Activated B cell treated with CpG ODN at 0.5 μM for 24 hours (primary cell): ENCODE measurements around the gene ZFP1. TPM values are rescaled to one million over a fixed set of nuclear protein-coding genes. Genes with fewer than 3 reads are reported as not detected.

ENCODE experiments used
- ATAC-seq: fragments of 200-7000 bp; cut with Tn5 transposase; one replicate; pipeline ENCODE4 v1.10.0; 2021; ENCODE audit warnings: low read depth, mild to moderate bottlenecking, moderate library complexity
- CTCF ChIA-PET: fragments of 350-600 bp; sonication (Branson Sonifier 250); formaldehyde crosslinking; loops from one replicate; lab custom pipeline; 2021; ENCODE audit warnings: antibody characterized with exemption; lab: Charles Lee
- POLR2A ChIA-PET: fragments of 350-600 bp; sonication (Branson Sonifier 250); formaldehyde crosslinking; loops from one replicate; lab custom pipeline; 2021; ENCODE audit warnings: antibody characterized with exemption; lab: Charles Lee
- DNase-seq: peaks from one replicate; pipeline ENCODE4 v3.0.0; 2022
- H3K27ac Mint-ChIP-seq: one replicate; pipeline ENCODE4 v1.8.0; 2020; ENCODE audit warnings: mixed read lengths
- H3K27me3 Mint-ChIP-seq: one replicate; pipeline ENCODE4 v1.8.0; 2021; ENCODE audit warnings: mixed read lengths
- H3K36me3 Mint-ChIP-seq: one replicate; pipeline ENCODE4 v1.8.0; 2021; ENCODE audit warnings: low read depth, mixed read lengths
- H3K4me1 Mint-ChIP-seq: one replicate; pipeline ENCODE4 v1.8.0; 2021; ENCODE audit warnings: mixed read lengths
- H3K4me3 Mint-ChIP-seq: one replicate; pipeline ENCODE4 v1.8.0; 2020; ENCODE audit warnings: mild to moderate bottlenecking, mixed read lengths
- H3K9me3 Mint-ChIP-seq: one replicate; pipeline ENCODE4 v1.8.0; 2020; ENCODE audit warnings: mixed read lengths
- intact Hi-C: fragments of 100-400 bp; cut with micrococcal nuclease; formaldehyde crosslinking; loops from one replicate; pipeline ENCODE4 v1.15.1; 2024
- total RNA-seq: library from RNA; stranded (reverse); gene quantifications from 2 replicates; pipeline ENCODE4 v1.2.3, GENCODE V29; 2022
- TF ChIP-seq, protein P1 (sequence below): fragments of 200-600 bp; IDR thresholded peaks from one replicate; pipeline ENCODE4 v1.8.0; 2022; ENCODE audit warnings: antibody characterized with exemption, mild to moderate bottlenecking

ZFP1 gene
- total RNA-seq, 1 donor from 2014 or later = 15.4 TPM

DNA sequence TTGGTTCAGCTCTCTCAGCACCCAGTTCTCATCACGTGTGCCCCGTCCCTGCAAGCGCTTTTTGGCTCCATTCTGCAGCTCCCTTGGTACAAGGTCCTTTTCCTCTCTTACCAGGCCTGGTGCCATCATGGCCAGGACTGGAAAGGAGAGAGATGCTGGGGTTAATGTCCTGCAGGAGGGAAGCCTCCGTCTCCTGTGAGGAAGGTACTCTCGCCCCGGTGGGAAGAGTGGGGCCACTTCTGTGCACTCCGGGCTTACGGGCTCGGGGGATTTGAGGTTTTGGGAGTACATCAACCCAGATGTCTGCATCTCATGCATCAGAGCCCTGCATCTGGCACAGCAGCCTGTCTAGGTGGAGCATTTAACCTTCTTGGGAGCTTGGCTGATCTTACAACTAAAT lies 48.5 kb downstream of the ZFP1 start:
- peaks cover 12% of the 10 kb centered on the region for H3K4me1 Mint-ChIP-seq
- no peaks in the 10 kb centered on the region for H3K9me3 Mint-ChIP-seq
- DNase-seq (no peak), ATAC-seq (no peak)
- intact Hi-C loops = loop anchor here (5.0 kb wide), 1 partner anchor 35 kb away; no protein-coding TSS in a partner anchor
- peaks cover 33% of the 10 kb centered on the region for H3K27me3 Mint-ChIP-seq
- ChIA-PET CTCF (interaction anchor here (1.2 to 6.3 kb wide), 5 partner anchors 37 to 269 kb away, joined by 3 to 54 read pairs (median 4); no protein-coding TSS in a partner anchor), POLR2A (no interaction called here)
- H3K36me3 Mint-ChIP-seq = no peaks in the 10 kb centered on the region
- TF ChIP-seq, protein P1, sequence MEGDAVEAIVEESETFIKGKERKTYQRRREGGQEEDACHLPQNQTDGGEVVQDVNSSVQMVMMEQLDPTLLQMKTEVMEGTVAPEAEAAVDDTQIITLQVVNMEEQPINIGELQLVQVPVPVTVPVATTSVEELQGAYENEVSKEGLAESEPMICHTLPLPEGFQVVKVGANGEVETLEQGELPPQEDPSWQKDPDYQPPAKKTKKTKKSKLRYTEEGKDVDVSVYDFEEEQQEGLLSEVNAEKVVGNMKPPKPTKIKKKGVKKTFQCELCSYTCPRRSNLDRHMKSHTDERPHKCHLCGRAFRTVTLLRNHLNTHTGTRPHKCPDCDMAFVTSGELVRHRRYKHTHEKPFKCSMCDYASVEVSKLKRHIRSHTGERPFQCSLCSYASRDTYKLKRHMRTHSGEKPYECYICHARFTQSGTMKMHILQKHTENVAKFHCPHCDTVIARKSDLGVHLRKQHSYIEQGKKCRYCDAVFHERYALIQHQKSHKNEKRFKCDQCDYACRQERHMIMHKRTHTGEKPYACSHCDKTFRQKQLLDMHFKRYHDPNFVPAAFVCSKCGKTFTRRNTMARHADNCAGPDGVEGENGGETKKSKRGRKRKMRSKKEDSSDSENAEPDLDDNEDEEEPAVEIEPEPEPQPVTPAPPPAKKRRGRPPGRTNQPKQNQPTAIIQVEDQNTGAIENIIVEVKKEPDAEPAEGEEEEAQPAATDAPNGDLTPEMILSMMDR = no peak
- H3K27ac Mint-ChIP-seq = no peak overlapping the region
- H3K4me3 Mint-ChIP-seq = no peak overlapping the region

DNA sequence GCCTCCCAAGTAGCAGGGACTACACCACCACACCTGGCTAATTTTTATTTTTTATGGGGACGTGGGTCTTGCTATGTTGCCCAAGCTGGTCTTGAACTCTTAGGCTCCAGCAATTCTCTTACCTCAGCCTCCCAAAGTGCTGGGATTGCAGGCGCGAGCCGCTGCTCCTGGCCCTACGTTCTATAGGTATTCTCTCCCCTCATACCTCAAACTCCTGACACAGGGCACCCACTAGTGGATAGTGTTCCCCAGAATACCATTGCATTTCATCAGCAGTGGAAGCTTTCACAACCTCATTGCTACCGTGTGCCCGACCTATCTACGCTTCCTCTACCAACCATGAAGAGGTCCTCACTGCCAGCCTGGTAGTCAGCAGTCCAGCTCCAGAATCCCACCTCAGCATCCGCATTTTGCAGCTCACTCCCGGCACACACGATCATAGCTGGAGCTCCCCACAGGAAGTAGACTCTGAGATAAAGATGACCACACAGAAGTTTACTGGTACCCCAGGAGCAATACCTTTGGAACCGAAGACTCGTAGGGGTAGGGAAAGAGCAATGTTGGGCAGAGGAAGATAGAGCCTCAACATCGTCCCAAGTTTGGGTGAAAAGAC lies 49.3 kb downstream of the ZFP1 start:
- POLR2A ChIA-PET = interaction anchor here (0.6 kb wide), 1 partner anchor 36 kb away, joined by 3 read pairs; no protein-coding TSS in a partner anchor
- TF ChIP-seq, protein P1 = no peak
- Mint-ChIP-seq H3K36me3 (no peaks in the 10 kb centered on the region), H3K27me3 (peaks cover 36% of the 10 kb centered on the region), H3K9me3 (no peaks in the 10 kb centered on the region), H3K4me1 (peaks cover 14% of the 10 kb centered on the region), H3K27ac (no peak overlapping the region), H3K4me3 (no peak overlapping the region)
- intact Hi-C loops = loop anchor here (2.0 to 5.0 kb wide), 2 partner anchors 35 to 451 kb away; no protein-coding TSS in a partner anchor
- CTCF ChIA-PET = interaction anchor here (0.6 to 6.3 kb wide), 9 partner anchors 23 to 566 kb away, joined by 3 to 54 read pairs (median 4); no protein-coding TSS in a partner anchor
- DNase-seq = no peak
- ATAC-seq = no peak

DNA sequence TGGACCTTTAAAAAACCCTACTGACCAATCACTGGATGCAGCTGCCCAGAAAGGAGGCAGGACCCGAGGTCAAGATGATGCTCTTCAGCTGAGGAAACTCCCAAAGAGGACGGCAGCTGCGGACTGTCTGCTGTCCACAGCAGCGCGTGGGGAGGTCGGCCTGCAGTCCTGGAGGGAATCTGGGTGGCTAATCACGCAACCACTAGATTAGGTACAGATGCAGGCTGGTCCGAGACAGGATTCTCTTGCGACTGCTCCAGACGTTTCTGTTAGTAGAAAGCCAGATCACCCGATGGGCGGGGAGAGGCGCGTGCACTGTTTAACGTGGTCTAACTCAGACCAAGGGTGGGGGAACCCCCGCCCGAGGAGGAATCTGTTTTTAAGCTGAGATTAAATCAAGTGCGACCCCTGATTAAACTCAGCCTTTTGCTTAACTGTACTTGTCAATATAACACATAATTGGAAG lies 49.8 kb downstream of the ZFP1 start:
- ChIA-PET POLR2A (interaction anchor here (1.9 kb wide), 1 partner anchor 566 kb away, joined by 5 read pairs; no protein-coding TSS in a partner anchor), CTCF (interaction anchor here (0.6 to 6.3 kb wide), 11 partner anchors 22 to 568 kb away, joined by 3 to 54 read pairs (median 9); no protein-coding TSS in a partner anchor)
- intact Hi-C loops = loop anchor here (2.0 to 5.0 kb wide), 2 partner anchors 34 to 451 kb away; no protein-coding TSS in a partner anchor
- H3K36me3 Mint-ChIP-seq = no peaks in the 10 kb centered on the region
- no peak overlapping the region for H3K4me3 Mint-ChIP-seq
- DNase-seq (no peak), ATAC-seq (no peak)
- peaks cover 14% of the 10 kb centered on the region for H3K4me1 Mint-ChIP-seq
- no peaks in the 10 kb centered on the region for H3K9me3 Mint-ChIP-seq
- no peak overlapping the region for H3K27ac Mint-ChIP-seq
- TF ChIP-seq, protein P1 = no peak
- peaks cover 39% of the 10 kb centered on the region for H3K27me3 Mint-ChIP-seq

DNA sequence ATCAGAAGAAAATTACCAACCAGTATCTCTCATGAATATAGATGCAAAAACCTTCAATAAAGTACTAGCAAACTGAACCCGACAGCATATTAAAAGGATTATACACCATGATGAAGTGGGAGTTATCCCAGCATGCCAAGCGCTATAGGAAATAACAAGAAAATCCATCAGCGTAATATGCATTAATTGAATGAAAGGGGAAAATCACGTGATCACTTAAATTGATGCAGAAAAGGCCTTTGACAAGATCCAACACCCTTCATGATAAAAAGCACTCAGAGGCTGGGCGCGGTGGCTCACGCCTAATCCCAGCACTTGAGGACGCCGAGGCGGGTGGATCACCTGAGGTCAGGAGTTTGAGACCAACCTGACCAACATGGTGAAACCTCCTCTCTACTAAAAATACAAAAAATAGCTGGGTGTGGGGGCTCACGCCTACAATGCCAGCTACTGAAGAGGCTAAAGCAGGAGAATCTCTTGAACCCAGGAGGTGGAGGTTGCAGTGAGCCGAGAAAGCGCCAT lies 53.8 kb downstream of the ZFP1 start:
- ChIA-PET CTCF (interaction anchor here (1.3 to 6.3 kb wide), 4 partner anchors 32 to 183 kb away, joined by 3 to 54 read pairs (median 13); no protein-coding TSS in a partner anchor), POLR2A (no interaction called here)
- TF ChIP-seq, protein P1 = no peak
- intact Hi-C loops = no loop called here
- peaks cover 36% of the 10 kb centered on the region for H3K27me3 Mint-ChIP-seq
- H3K4me1 Mint-ChIP-seq = peaks cover 14% of the 10 kb centered on the region
- H3K9me3 Mint-ChIP-seq = no peaks in the 10 kb centered on the region
- H3K4me3 Mint-ChIP-seq = no peak overlapping the region
- H3K36me3 Mint-ChIP-seq = no peaks in the 10 kb centered on the region
- no peak overlapping the region for H3K27ac Mint-ChIP-seq
- ATAC-seq (no peak), DNase-seq (no peak)

DNA sequence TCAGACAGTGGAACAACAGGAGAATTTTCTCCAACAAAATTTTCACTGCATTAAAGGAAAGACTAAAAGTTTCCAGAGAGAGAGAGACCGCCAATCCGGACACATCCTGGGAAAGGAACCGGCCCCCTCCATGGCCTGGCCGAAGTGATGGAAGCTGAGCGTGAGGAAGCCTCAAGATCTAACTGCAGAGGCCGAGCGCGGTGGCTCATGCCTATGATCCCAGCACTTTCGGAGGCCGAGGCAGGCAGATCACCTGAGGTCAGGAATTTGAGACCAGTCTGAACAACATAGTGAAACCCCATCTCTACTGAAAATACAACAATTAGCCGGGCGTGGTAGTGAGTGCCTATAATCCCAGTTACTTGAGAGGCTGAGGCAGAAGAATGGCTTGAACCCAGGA lies 54.8 kb downstream of the ZFP1 start:
- POLR2A ChIA-PET = no interaction called here
- no peak for ATAC-seq
- no peaks in the 10 kb centered on the region for H3K36me3 Mint-ChIP-seq
- no peak overlapping the region for H3K27ac Mint-ChIP-seq
- no peak overlapping the region for H3K4me3 Mint-ChIP-seq
- TF ChIP-seq, protein P1 = no peak
- DNase-seq = no peak
- intact Hi-C loops = no loop called here
- CTCF ChIA-PET = no interaction called here
- peaks cover 14% of the 10 kb centered on the region for H3K4me1 Mint-ChIP-seq
- peaks cover 29% of the 10 kb centered on the region for H3K27me3 Mint-ChIP-seq
- no peaks in the 10 kb centered on the region for H3K9me3 Mint-ChIP-seq
